Measurements from ENCODE around the gene KCP. TPM values are rescaled to one million over a fixed set of nuclear protein-coding genes. Genes with fewer than 3 reads are reported as not detected.

KCP gene
- total and polyA plus RNA-seq, 10 of the 15 experiments (the other 5 are each of a cell fraction or from before 2014, with no cell fraction given) = 0.05 to 7.8 (median 2.5) TPM

DNA sequence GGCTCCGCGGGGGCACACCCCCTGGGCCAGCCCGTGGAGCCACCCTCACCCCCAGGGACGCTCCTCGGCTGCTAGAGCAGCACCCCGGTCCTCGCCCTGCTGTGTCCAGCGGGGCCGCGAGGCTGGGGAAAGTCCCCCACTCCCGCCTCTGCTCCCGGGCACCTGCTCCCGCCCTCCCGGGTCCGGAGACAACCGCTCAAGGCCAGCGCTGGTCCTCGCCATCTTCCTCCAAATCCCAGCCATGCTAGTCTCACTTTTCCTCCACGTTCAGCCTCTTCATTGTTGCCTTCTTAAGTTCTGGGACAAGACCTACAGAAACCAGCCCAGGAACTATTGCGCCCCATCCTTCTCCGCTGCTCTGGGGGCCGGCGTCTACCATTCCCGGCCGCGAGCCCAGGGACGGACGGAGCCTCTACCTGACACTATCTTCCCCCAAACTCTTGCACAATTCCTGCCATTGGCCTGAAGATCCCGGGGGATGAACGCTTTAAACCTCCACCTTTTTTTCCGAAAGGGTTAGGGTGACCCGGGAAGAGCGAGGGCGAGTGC lies 4.8 kb upstream of the KCP start:
- POLR2A ChIA-PET = interaction anchor here (0.8 to 2.1 kb wide), 5 partner anchors 18 to 176 kb away, joined by 3 to 20 read pairs (median 7); partner anchors contain the start of gene IRF5
- no peak for DNase-seq (ENCODE audit: low read depth, low spot score)

DNA sequence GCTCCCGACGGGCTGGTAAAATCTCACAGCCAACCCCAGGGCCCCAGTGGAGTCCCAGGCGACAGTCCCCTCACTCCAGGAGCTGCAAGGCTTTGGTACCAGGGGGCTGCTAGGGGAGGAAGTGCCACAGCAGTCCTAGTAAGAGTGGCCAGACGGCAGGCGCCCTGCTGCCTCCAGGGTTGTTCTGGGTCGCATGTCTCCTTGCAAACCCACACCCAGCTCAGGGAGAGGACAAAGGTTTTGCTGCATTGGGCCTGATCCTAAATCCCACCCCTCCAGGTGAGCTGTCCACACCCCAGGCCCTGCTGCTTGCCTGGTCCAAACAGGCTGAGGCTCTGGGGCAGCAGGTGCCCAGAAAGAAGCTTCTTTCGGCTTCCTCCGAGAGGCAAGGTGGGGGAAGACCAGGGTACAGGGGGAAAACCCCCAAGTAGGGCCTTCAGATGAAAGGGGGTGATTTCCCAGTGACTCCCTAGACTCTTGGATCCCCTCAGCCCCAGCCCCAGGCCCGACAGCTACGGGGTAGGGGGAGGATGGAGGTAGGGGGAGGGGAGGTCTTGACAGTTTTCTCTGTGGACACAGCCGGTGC lies 4.2 kb upstream of the KCP start:
- ChIA-PET SMC1A (ENCODE audit: uncharacterized antibody, unreplicated experiment) (interaction anchor here (0.7 to 1.5 kb wide), 8 partner anchors 19 to 177 kb away, joined by 3 to 14 read pairs (median 4); no protein-coding TSS in a partner anchor), CTCF (interaction anchor here (0.7 to 1.7 kb wide), 11 partner anchors 10 to 295 kb away, joined by 3 to 6 read pairs (median 4); partner anchors contain the start of gene IRF5), RAD21 (ENCODE audit: unreplicated experiment) (interaction anchor here (0.6 to 1.8 kb wide), 12 partner anchors 14 to 257 kb away, joined by 3 to 20 read pairs (median 4); partner anchors contain the start of gene TNPO3), POLR2A (interaction anchor here (0.7 to 2.1 kb wide), 8 partner anchors 15 to 232 kb away, joined by 3 to 20 read pairs (median 6); partner anchors contain the start of gene IRF5)
- H4K20me1 ChIP-seq (ENCODE audit: control insufficient read depth, insufficient read depth) = no peaks in the 10 kb centered on the region
- WGBS (ENCODE audit: insufficient coverage, insufficient replicate concordance, low lambda C conversion rate, missing lambda C conversion rate) = 7% methylated on average over 8 of the region's 11 CpGs
- in situ Hi-C loops (cut with MboI) (no loop called here), intact Hi-C loops (cut with micrococcal nuclease; ENCODE audit: unreplicated experiment) (no loop called here)
- BruUV-seq (replicated peaks) = no TSS peak
- H2AFZ ChIP-seq (ENCODE audit: control insufficient read depth, low read depth, low read length) = peak overlapping the region; percentile 77
- H3K4me3 ChIP-seq = no peak overlapping the region
- TF ChIP-seq POLR2A (IDR thresholded peaks at IDR 0.05; ENCODE audit: low read depth, low read length) (peak; percentile 52; the same call in 1 of the 2 replicates), NBN (IDR thresholded peaks at IDR 0.05) (0 out of 2 replicates have a peak, but pooled peaks have one; percentile 25), IRF4 (IDR thresholded peaks at IDR 0.05; ENCODE audit: low read depth, low read length) (0 out of 2 replicates have a peak, but pooled peaks have one; percentile 17), RUNX3 (IDR thresholded peaks at IDR 0.05; ENCODE audit: low read length) (peak; percentile 12; the same call in 1 of the 2 replicates), RELA (IDR thresholded peaks at IDR 0.05; ENCODE audit: borderline replicate concordance, partially characterized antibody) (peak; percentile 76), SPI1 (IDR thresholded peaks at IDR 0.05; ENCODE audit: borderline replicate concordance, insufficient read depth, low read depth, low read length) (peak; percentile 59), ZNF217 (IDR thresholded peaks at IDR 0.05) (no peak), CREB1 (IDR thresholded peaks at IDR 0.05; ENCODE audit: low read depth) (no peak), EED (IDR thresholded peaks at IDR 0.05; ENCODE audit: low read depth) (peak; percentile 28; the same call in 1 of the 2 replicates), SREBF2 (IDR thresholded peaks at IDR 0.05; ENCODE audit: low read length) (no peak), HDGF (IDR thresholded peaks at IDR 0.05) (peak; percentile 36; the same call in 1 of the 2 replicates), CTCF (IDR thresholded peaks at IDR 0.05 in 2 of 3, conservative IDR thresholded peaks at IDR 0.05 in 1 of 3; ENCODE audit: control insufficient read depth in 2 of 3, extremely low read depth in 1 of 3, insufficient read depth in 1 of 3, low read depth in 3 of 3, low read length in 3 of 3) (peak in 2 of 3 experiments; percentile 10 to 24; a peak in 1 of 6 replicates)
- DNase-seq (ENCODE audit: low read depth, low spot score) (no peak), FAIRE-seq (peak; percentile 13), ATAC-seq (peak; percentile 88)
- peak overlapping the region; percentile 50 for H3K4me2 ChIP-seq (ENCODE audit: control insufficient read depth, insufficient read depth)
- H3K9me3 ChIP-seq (replicated peaks; ENCODE audit: control insufficient read depth, insufficient read depth, low read length) = no peaks in the 10 kb centered on the region
- no peaks in the 10 kb centered on the region for H3K36me3 ChIP-seq (ENCODE audit: control insufficient read depth in 2 of 2, insufficient read depth in 2 of 2, low read length in 1 of 2)
- H3K4me1 ChIP-seq (ENCODE audit: control insufficient read depth, insufficient read depth, low read length) = peaks cover 18% of the 10 kb centered on the region
- H3K27ac ChIP-seq (ENCODE audit: control insufficient read depth, insufficient read depth) = peak overlapping the region; percentile 24
- no peaks in the 10 kb centered on the region for H3K27me3 ChIP-seq (replicated peaks in 1 of 2; ENCODE audit: control insufficient read depth in 2 of 2, insufficient read depth in 2 of 2, low read length in 1 of 2)
- no peaks in the 10 kb centered on the region for H3K79me2 ChIP-seq (ENCODE audit: control insufficient read depth, insufficient read depth, low read length)
- peak overlapping the region; percentile 44; the same call in 1 of the 2 replicates for H3K9ac ChIP-seq (ENCODE audit: control insufficient read depth, insufficient read depth, low read length)

More for the DNA sequence above, 4.8 kb upstream of the KCP start:
- SMC1A ChIA-PET (ENCODE audit: uncharacterized antibody, unreplicated experiment) = interaction anchor here (0.7 to 1.5 kb wide), 7 partner anchors 19 to 176 kb away, joined by 3 to 14 read pairs (median 4); no protein-coding TSS in a partner anchor
- 28% methylated on average over 23 of the region's 34 CpGs for WGBS (ENCODE audit: insufficient coverage, insufficient replicate concordance, low lambda C conversion rate, missing lambda C conversion rate)
- Histone ChIP-seq H3K27ac (ENCODE audit: control insufficient read depth, insufficient read depth) (no peak overlapping the region), H3K4me1 (ENCODE audit: control insufficient read depth, insufficient read depth, low read length) (peaks cover 18% of the 10 kb centered on the region), H3K9me3 (replicated peaks; ENCODE audit: control insufficient read depth, insufficient read depth, low read length) (no peaks in the 10 kb centered on the region), H3K9ac (ENCODE audit: control insufficient read depth, insufficient read depth, low read length) (peak overlapping the region; percentile 35; the same call in 1 of the 2 replicates), H3K4me3 (peak overlapping the region; percentile 47; the same call in 1 of the 2 replicates), H2AFZ (ENCODE audit: control insufficient read depth, low read depth, low read length) (peak overlapping the region; percentile 77), H3K79me2 (ENCODE audit: control insufficient read depth, insufficient read depth, low read length) (no peaks in the 10 kb centered on the region), H3K36me3 (ENCODE audit: control insufficient read depth in 2 of 2, insufficient read depth in 2 of 2, low read length in 1 of 2) (no peaks in the 10 kb centered on the region), H3K27me3 (replicated peaks in 1 of 2; ENCODE audit: control insufficient read depth in 2 of 2, insufficient read depth in 2 of 2, low read length in 1 of 2) (no peaks in the 10 kb centered on the region), H3K4me2 (ENCODE audit: control insufficient read depth, insufficient read depth) (peak overlapping the region; percentile 82), H4K20me1 (ENCODE audit: control insufficient read depth, insufficient read depth) (no peaks in the 10 kb centered on the region)
- ATAC-seq (peak; percentile 58), FAIRE-seq (no peak)
- intact Hi-C loops (cut with micrococcal nuclease; ENCODE audit: unreplicated experiment) = no loop called here
- RAD21 ChIA-PET (ENCODE audit: unreplicated experiment) = interaction anchor here (1.0 to 1.8 kb wide), 7 partner anchors 18 to 175 kb away, joined by 3 to 20 read pairs (median 4); no protein-coding TSS in a partner anchor
- in situ Hi-C loops (cut with MboI) = no loop called here
- CTCF ChIA-PET = interaction anchor here (0.7 to 1.7 kb wide), 10 partner anchors 10 to 295 kb away, joined by 3 to 6 read pairs (median 4); partner anchors contain the start of gene IRF5
- no peak for TF ChIP-seq EP300 (IDR thresholded peaks at IDR 0.05; ENCODE audit: borderline replicate concordance in 1 of 2, control insufficient read depth in 1 of 2, low read depth in 2 of 2, low read length in 2 of 2)
- no peak for TF ChIP-seq SIX5 (IDR thresholded peaks at IDR 0.05; ENCODE audit: low read depth, low read length, severe bottlenecking)
- TF ChIP-seq PML (IDR thresholded peaks at IDR 0.05; ENCODE audit: low read length) = no peak
- TF ChIP-seq POLR2AphosphoS2 (IDR thresholded peaks at IDR 0.05; ENCODE audit: low read depth, low read length) = no peak
- 0 out of 2 replicates have a peak, but pooled peaks have one; percentile 11 for TF ChIP-seq YY1 (IDR thresholded peaks at IDR 0.05; ENCODE audit: low read depth, low read length)
- TF ChIP-seq RB1 (IDR thresholded peaks at IDR 0.05; ENCODE audit: borderline replicate concordance) = no peak
- BruUV-seq (replicated peaks) = no TSS peak

All from GM12878 (cell line).